ENCODE data around the gene PTBP3.
A peak's percentile ranks its signal among the peaks of the same experiment; 100 is the strongest.
"Not testable (repeated sequence)": the region's sequence is repeated elsewhere in the genome, so short reads cannot be mapped to it uniquely, and the experiment has no call there.

The PTBP3 gene

DNA sequence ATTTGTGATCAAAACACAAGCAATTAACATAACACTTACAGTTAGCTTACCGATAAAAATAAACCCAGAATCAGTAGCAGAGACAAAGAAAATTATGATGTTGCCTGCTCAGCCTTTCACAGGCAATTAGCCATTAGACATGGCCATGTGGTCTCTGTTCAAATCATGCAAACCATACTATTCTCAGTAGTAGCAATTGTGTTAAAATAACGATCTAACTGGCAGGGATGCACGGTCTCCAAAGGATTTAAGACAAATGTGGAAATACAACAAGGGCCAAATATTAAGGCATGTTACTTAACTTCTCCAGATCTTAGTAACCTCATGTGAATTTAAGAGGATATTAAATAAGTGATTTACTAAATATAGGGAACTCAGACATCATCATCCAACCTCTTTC, 59.5 kb downstream of the PTBP3 start:
- POLR2A ChIA-PET = no interaction called here
- no peaks in the 10 kb centered on the region for H3K4me1 ChIP-seq (ENCODE audit: control insufficient read depth, insufficient read depth, low read length)
- no peaks in the 10 kb centered on the region for H3K36me3 ChIP-seq (ENCODE audit: control insufficient read depth in 2 of 2, insufficient read depth in 1 of 2, low read length in 2 of 2)
- no peaks in the 10 kb centered on the region for H3K9me3 ChIP-seq (ENCODE audit: control insufficient read depth, insufficient read depth, low read depth, low read length)
- H3K27ac ChIP-seq (ENCODE audit: extremely low read depth, low read depth, low read length) = no peak overlapping the region
- H3K4me3 ChIP-seq (ENCODE audit: low read depth, low read length) = no peak overlapping the region
- TF ChIP-seq TRIM28 (IDR thresholded peaks at IDR 0.05; ENCODE audit: borderline replicate concordance, low read length) = peak; percentile 36; the same call in 1 of the 2 replicates
- TF ChIP-seq ZNF600 (tag by site-specific recombination; IDR thresholded peaks at IDR 0.05) = no peak
- TF ChIP-seq OSR2 (tag by site-specific recombination; IDR thresholded peaks at IDR 0.05) = peak; percentile 15; the same call in 1 of the 2 replicates
- TF ChIP-seq, protein P1, sequence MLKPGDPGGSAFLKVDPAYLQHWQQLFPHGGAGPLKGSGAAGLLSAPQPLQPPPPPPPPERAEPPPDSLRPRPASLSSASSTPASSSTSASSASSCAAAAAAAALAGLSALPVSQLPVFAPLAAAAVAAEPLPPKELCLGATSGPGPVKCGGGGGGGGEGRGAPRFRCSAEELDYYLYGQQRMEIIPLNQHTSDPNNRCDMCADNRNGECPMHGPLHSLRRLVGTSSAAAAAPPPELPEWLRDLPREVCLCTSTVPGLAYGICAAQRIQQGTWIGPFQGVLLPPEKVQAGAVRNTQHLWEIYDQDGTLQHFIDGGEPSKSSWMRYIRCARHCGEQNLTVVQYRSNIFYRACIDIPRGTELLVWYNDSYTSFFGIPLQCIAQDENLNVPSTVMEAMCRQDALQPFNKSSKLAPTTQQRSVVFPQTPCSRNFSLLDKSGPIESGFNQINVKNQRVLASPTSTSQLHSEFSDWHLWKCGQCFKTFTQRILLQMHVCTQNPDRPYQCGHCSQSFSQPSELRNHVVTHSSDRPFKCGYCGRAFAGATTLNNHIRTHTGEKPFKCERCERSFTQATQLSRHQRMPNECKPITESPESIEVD (tag by site-specific recombination; IDR thresholded peaks at IDR 0.05) = peak; percentile 76
- TF ChIP-seq, protein P2, sequence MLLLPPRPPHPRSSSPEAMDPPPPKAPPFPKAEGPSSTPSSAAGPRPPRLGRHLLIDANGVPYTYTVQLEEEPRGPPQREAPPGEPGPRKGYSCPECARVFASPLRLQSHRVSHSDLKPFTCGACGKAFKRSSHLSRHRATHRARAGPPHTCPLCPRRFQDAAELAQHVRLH (tag by site-specific recombination; IDR thresholded peaks at IDR 0.05) = no peak
- 0 out of 2 replicates have a peak, but pooled peaks have one; percentile 2 for TF ChIP-seq SCRT2 (tag by site-specific recombination; IDR thresholded peaks at IDR 0.05)
- CTCF ChIA-PET = no interaction called here

DNA sequence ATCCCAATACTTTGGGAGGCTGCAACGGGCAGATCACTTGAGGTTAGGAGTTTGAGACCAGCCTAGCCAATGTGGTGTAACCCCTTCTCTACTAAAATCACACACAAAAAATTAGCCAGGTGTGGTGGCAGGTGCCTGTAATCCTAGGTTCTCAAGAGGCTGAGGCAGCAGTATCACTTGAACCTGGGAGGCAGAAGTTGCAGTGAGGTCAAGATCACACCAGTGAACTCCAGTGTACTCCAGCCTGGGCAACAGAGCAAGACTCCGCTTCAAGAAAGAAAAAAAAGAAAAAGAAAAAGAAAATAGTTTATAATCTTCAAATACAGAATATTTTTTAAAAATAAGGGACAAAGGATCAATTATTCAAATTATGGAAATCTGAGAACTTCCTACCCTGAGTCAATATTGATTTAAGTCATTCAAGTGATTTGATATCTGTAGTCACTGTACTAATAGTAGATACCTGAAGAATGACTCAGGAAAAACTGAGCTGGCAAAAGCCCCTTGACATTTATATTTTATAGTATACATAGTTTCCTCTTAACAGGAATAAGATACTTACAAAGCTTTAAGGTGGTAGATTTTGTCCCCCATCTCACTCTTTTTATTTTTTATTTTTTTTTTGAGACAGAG, 61.8 kb downstream of the PTBP3 start:
- no peak for TF ChIP-seq ZNF626 (tag by site-specific recombination; IDR thresholded peaks at IDR 0.05)
- TF ChIP-seq, protein P3, sequence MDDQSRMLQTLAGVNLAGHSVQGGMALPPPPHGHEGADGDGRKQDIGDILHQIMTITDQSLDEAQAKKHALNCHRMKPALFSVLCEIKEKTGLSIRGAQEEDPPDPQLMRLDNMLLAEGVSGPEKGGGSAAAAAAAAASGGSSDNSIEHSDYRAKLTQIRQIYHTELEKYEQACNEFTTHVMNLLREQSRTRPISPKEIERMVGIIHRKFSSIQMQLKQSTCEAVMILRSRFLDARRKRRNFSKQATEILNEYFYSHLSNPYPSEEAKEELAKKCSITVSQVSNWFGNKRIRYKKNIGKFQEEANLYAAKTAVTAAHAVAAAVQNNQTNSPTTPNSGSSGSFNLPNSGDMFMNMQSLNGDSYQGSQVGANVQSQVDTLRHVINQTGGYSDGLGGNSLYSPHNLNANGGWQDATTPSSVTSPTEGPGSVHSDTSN (CRISPR knock-in tag; IDR thresholded peaks at IDR 0.05) = no peak
- TF ChIP-seq EGR2 (tag by site-specific recombination; IDR thresholded peaks at IDR 0.05; ENCODE audit: low read depth) = no peak
- TF ChIP-seq ZNF24 (tag by site-specific recombination; IDR thresholded peaks at IDR 0.05) = no peak
- TF ChIP-seq, protein P4, sequence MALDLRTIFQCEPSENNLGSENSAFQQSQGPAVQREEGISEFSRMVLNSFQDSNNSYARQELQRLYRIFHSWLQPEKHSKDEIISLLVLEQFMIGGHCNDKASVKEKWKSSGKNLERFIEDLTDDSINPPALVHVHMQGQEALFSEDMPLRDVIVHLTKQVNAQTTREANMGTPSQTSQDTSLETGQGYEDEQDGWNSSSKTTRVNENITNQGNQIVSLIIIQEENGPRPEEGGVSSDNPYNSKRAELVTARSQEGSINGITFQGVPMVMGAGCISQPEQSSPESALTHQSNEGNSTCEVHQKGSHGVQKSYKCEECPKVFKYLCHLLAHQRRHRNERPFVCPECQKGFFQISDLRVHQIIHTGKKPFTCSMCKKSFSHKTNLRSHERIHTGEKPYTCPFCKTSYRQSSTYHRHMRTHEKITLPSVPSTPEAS (tag by site-specific recombination; IDR thresholded peaks at IDR 0.05) = no peak
- ChIA-PET POLR2A (interaction anchor here (0.6 kb wide), 1 partner anchor 108 kb away, joined by 3 read pairs; no protein-coding TSS in a partner anchor), CTCF (no interaction called here)

DNA sequence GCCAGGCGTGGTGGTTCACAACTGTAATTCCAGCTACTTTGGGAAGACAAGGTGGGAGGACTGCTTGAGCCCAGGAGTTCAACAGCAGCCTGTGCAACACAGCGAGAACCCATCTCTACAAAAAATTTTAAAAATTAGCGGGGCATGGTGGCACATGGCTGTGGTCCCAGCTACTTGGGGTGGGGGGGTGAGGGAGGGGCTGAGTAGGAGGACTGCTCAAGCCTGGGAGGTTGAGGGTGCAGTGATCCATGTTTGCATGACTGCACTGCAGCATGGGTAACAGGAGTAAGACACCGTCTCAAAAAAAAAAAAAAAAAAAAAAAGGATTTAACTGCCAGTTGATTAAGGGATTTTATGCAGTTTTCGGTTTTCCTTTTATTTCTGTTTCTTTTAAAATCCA, 65.0 kb downstream of the PTBP3 start:
- no peak for TF ChIP-seq ZNF792 (tag by site-specific recombination; IDR thresholded peaks at IDR 0.05)
- TF ChIP-seq ZNF433 (tag by site-specific recombination; IDR thresholded peaks at IDR 0.05; ENCODE audit: low read depth) = no peak
- no peak for TF ChIP-seq ZNF76 (tag by site-specific recombination; IDR thresholded peaks at IDR 0.05; ENCODE audit: borderline replicate concordance, low read depth)
- Histone ChIP-seq H3K9me3 (ENCODE audit: control insufficient read depth, insufficient read depth, low read depth, low read length) (no peaks in the 10 kb centered on the region), H3K4me3 (ENCODE audit: low read depth, low read length) (no peak overlapping the region), H3K27ac (ENCODE audit: extremely low read depth, low read depth, low read length) (no peak overlapping the region), H3K4me1 (ENCODE audit: control insufficient read depth, insufficient read depth, low read length) (no peaks in the 10 kb centered on the region), H3K36me3 (ENCODE audit: control insufficient read depth in 2 of 2, insufficient read depth in 1 of 2, low read length in 2 of 2) (no peaks in the 10 kb centered on the region)
- ChIA-PET POLR2A (no interaction called here), CTCF (interaction anchor here (0.6 kb wide), 1 partner anchor 13 kb away, joined by 4 read pairs; no protein-coding TSS in a partner anchor)

More for the DNA sequence above, 61.8 kb downstream of the PTBP3 start:
- H3K4me1 ChIP-seq (ENCODE audit: control insufficient read depth, insufficient read depth, low read length) = no peaks in the 10 kb centered on the region
- H3K27ac ChIP-seq (ENCODE audit: extremely low read depth, low read depth, low read length) = no peak overlapping the region
- no peak overlapping the region for H3K4me3 ChIP-seq (ENCODE audit: low read depth, low read length)
- H3K9me3 ChIP-seq (ENCODE audit: control insufficient read depth, insufficient read depth, low read depth, low read length) = no peaks in the 10 kb centered on the region
- H3K36me3 ChIP-seq (ENCODE audit: control insufficient read depth in 2 of 2, insufficient read depth in 1 of 2, low read length in 2 of 2) = no peaks in the 10 kb centered on the region

DNA sequence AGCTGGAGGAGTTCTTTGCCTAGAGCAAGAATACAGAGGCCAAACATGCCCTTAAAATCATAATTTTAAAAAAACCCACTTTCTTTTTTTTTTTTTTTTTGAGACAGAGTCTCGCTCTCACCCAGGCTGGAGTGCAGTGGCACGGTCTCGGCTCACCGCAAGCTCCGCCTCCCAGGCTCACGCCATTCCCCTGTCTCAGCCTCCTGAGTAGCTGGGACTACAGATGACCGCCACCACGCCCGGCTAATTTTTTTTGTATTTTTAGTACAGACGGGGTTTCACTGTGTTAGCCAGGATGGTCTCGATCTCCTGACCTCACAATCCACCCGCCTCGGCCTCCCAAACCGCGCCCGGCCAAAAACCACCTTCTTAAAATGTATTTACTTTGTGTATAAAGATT, 66.3 kb downstream of the PTBP3 start:
- H3K9me3 ChIP-seq (ENCODE audit: control insufficient read depth, insufficient read depth, low read depth, low read length); H3K36me3 ChIP-seq (ENCODE audit: control insufficient read depth in 2 of 2, insufficient read depth in 1 of 2, low read length in 2 of 2); H3K4me1 ChIP-seq (ENCODE audit: control insufficient read depth, insufficient read depth, low read length); H3K4me3 ChIP-seq (ENCODE audit: low read depth, low read length); H3K27ac ChIP-seq (ENCODE audit: extremely low read depth, low read depth, low read length): not testable (repeated sequence)
- POLR2A ChIA-PET = interaction anchor here (0.5 kb wide), 1 partner anchor 83 kb away, joined by 3 read pairs; no protein-coding TSS in a partner anchor
- CTCF ChIA-PET = interaction anchor here (0.6 kb wide), 2 partner anchors 191 to 1244 kb away, joined by 3 read pairs; no protein-coding TSS in a partner anchor
